OCI-LY3 (cell line): ENCODE measurements around the gene AP5M1.

ENCODE experiments used
- H2AFZ ChIP-seq: fragments of 200-600, 300-600 bp; shearing (Covaris generic); 2 replicates; pipeline ENCODE4 v1.6.0; 2014; ENCODE audit warnings: antibody characterized with exemption, low read depth, low read length
- H3K27ac ChIP-seq: fragments of 200-600, 300-600 bp; sonication (generic); 2 replicates; pipeline ENCODE4 v1.5.1; 2014; ENCODE audit warnings: mild to moderate bottlenecking, low read length, moderate library complexity, mixed read lengths
- H3K27me3 ChIP-seq: fragments of 200-600, 300-600 bp; sonication (generic); 2 replicates; pipeline ENCODE4 v1.6.1; 2014; ENCODE audit warnings: low read depth, low read length, mixed read lengths
- H3K36me3 ChIP-seq: fragments of 200-600, 300-600 bp; sonication (generic); replicated peaks from 2 replicates; pipeline ENCODE3; 2014; ENCODE audit warnings: low read depth, low read length, mixed read lengths
- H3K4me1 ChIP-seq: fragments of 300-600, 200-600 bp; sonication (generic); 2 replicates; pipeline ENCODE4 v1.6.1; 2014; ENCODE audit warnings: low read length, mixed read lengths
- H3K4me2 ChIP-seq: fragments of 200-600, 300-600 bp; sonication (generic); 2 replicates; pipeline ENCODE4 v1.6.1; 2014; ENCODE audit warnings: low read length, mixed read lengths
- H3K4me3 ChIP-seq: fragments of 300-600, 200-600 bp; sonication (generic); 2 replicates; pipeline ENCODE4 v1.5.1; 2014; ENCODE audit warnings: antibody characterized with exemption, mild to moderate bottlenecking, low read length, moderate library complexity
- H3K79me2 ChIP-seq: fragments of 300-600, 200-600 bp; shearing (Covaris generic); 2 replicates; pipeline ENCODE4 v1.6.1; 2014; ENCODE audit warnings: mild to moderate bottlenecking, low read length, mixed read lengths
- H3K9ac ChIP-seq: fragments of 300-600, 200-600 bp; shearing (Covaris generic); 2 replicates; pipeline ENCODE4 v1.6.0; 2014; ENCODE audit warnings: mild to moderate bottlenecking, low read length, moderate library complexity
- H3K9me3 ChIP-seq: fragments of 200-600, 300-600 bp; shearing (Covaris generic); 2 replicates; pipeline ENCODE4 v1.6.1; 2014; ENCODE audit warnings: low read length, mixed read lengths; ENCODE audit not compliant: insufficient read depth
- H4K20me1 ChIP-seq: fragments of 200-600, 300-600 bp; sonication (generic); 2 replicates; pipeline ENCODE4 v1.6.1; 2016; ENCODE audit warnings: low read length, mixed read lengths; ENCODE audit not compliant: insufficient read depth
- CTCF ChIP-seq: fragments of 200-600, 300-600 bp; sonication (generic); IDR thresholded peaks from 2 replicates; pipeline ENCODE4 v1.5.1; 2014; ENCODE audit warnings: antibody characterized with exemption, low read length, low read depth
- EZH2phosphoT487 ChIP-seq: fragments of 200-600 bp; shearing (Covaris generic); IDR thresholded peaks from 2 replicates; pipeline ENCODE4 v1.6.1; 2018; ENCODE audit warnings: antibody characterized with exemption, mixed run types, low read depth

The AP5M1 gene

GRCh38 chr14:57274551-57274950, 5.8 kb downstream of the AP5M1 start:
- Histone ChIP-seq H3K4me2 (no peak overlapping the region), H4K20me1 (0 out of 2 replicates have a peak, but pooled peaks cover 3% of the 10 kb centered on the region), H3K4me1 (peaks cover 12% of the 10 kb centered on the region), H2AFZ (no peak overlapping the region), H3K9ac (no peak overlapping the region), H3K36me3 (peaks cover 16% of the 10 kb centered on the region), H3K4me3 (no peak overlapping the region), H3K79me2 (peaks cover 36% of the 10 kb centered on the region), H3K9me3 (no peaks in the 10 kb centered on the region), H3K27me3 (no peaks in the 10 kb centered on the region), H3K27ac (no peak overlapping the region)
- TF ChIP-seq CTCF (no peak), EZH2phosphoT487 (no peak)

GRCh38 chr14:57275023-57275664, 6.4 kb downstream of the AP5M1 start:
- peaks cover 16% of the 10 kb centered on the region for H3K36me3 ChIP-seq
- H4K20me1 ChIP-seq = 0 out of 2 replicates have a peak, but pooled peaks cover 3% of the 10 kb centered on the region

GRCh38 chr14:57277062-57277461, 8.3 kb downstream of the AP5M1 start:
- H3K9me3 ChIP-seq = no peaks in the 10 kb centered on the region
- peaks cover 11% of the 10 kb centered on the region for H3K36me3 ChIP-seq
- H3K4me2 ChIP-seq = no peak overlapping the region
- H4K20me1 ChIP-seq = no peaks in the 10 kb centered on the region
- no peak overlapping the region for H2AFZ ChIP-seq
- no peak overlapping the region for H3K9ac ChIP-seq
- 0 out of 2 replicates have a peak, but pooled peaks cover 5% of the 10 kb centered on the region for H3K4me1 ChIP-seq
- peaks cover 11% of the 10 kb centered on the region for H3K79me2 ChIP-seq
- no peak overlapping the region for H3K4me3 ChIP-seq
- TF ChIP-seq CTCF = no peak
- TF ChIP-seq EZH2phosphoT487 = no peak
- no peaks in the 10 kb centered on the region for H3K27me3 ChIP-seq
- H3K27ac ChIP-seq = no peak overlapping the region

More at GRCh38 chr14:57275023-57275664, 6.4 kb downstream of the AP5M1 start:
- Histone ChIP-seq H3K27me3 (no peaks in the 10 kb centered on the region), H2AFZ (no peak overlapping the region), H3K9me3 (no peaks in the 10 kb centered on the region), H3K4me3 (no peak overlapping the region), H3K4me2 (no peak overlapping the region), H3K4me1 (peaks cover 10% of the 10 kb centered on the region), H3K9ac (no peak overlapping the region), H3K27ac (no peak overlapping the region), H3K79me2 (peaks cover 30% of the 10 kb centered on the region)
- no peak for TF ChIP-seq CTCF
- no peak for TF ChIP-seq EZH2phosphoT487

- no peak overlapping the region for H3K4me3 ChIP-seq
- H3K27ac ChIP-seq = no peak overlapping the region
- no peak overlapping the region for H2AFZ ChIP-seq
- H3K4me1 ChIP-seq = no peaks in the 10 kb centered on the region
- no peak overlapping the region for H3K9ac ChIP-seq
- no peaks in the 10 kb centered on the region for H3K79me2 ChIP-seq
- peaks cover 3% of the 10 kb centered on the region for H3K36me3 ChIP-seq
- H3K27me3 ChIP-seq = no peaks in the 10 kb centered on the region
- H4K20me1 ChIP-seq = no peaks in the 10 kb centered on the region
- no peak for TF ChIP-seq EZH2phosphoT487
- TF ChIP-seq CTCF = no peak
- H3K4me2 ChIP-seq = no peak overlapping the region
- H3K9me3 ChIP-seq = no peaks in the 10 kb centered on the region
These were observed 19.0 kb downstream of the AP5M1 start for GRCh38 chr14:57287745-57288144.
